ENCODE results near the gene TMEM181.
"Not testable (repeated sequence)": the region's sequence is repeated elsewhere in the genome, so short reads cannot be mapped to it uniquely, and the experiment has no call there.

The TMEM181 gene

GRCh38 chr6:158620963-158621693 lies 61.2 kb downstream of the TMEM181 start:
- in situ Hi-C loops (cut with MboI; ENCODE audit: low sequenced_read_pairs) = no loop called here

DNA sequence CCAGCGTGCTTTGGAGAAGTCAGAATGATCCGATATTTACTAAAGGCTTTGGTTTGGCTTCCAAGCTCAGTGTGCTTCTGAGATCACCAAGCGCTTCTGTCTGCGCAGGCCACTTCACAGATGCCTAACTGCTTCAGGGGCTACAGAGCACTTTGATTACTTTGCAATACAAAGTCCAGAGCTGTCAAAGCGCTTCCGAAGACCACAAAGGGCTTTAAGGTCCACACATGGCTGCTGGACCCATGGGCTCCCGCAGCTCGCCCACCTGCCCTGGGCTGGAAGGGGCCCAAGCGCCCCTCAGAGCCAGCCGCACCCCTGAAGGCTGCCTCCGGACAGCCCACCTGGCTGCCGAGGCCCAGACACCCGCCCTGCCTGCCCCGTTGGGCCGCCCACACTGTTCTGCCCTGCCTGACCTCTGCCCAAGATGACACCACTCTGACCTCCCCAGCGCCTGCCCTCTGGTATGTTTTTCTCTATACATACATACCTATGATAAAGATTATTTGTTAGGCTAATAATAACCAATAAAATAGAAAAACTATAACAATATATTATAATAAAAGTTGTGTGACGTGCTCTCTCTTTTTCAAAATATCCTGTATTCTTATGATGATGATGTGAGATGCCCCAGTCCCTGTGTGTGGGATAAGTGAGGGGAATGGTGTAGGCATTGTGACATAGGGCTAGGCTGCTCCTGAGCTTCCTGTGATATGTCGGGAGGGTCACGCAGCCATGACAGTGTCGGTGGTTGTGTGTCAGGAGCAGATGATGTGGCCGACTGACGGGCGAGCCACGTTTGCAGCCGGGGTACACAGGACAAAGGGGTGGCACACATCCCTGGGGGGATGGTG lies 62.0 kb downstream of the TMEM181 start:
- in situ Hi-C loops (cut with MboI; ENCODE audit: low sequenced_read_pairs) = no loop called here

GRCh38 chr6:158622545-158623190 lies 62.8 kb downstream of the TMEM181 start:
- in situ Hi-C loops (cut with MboI; ENCODE audit: low sequenced_read_pairs) = no loop called here

GRCh38 chr6:158624684-158625682 lies 65.1 kb downstream of the TMEM181 start:
- in situ Hi-C loops (cut with MboI; ENCODE audit: low sequenced_read_pairs) = no loop called here

GRCh38 chr6:158625881-158626305 lies 66.0 kb downstream of the TMEM181 start:
- in situ Hi-C loops (cut with MboI; ENCODE audit: low sequenced_read_pairs) = no loop called here

GRCh38 chr6:158626360-158627167 lies 66.7 kb downstream of the TMEM181 start:
- in situ Hi-C loops (cut with MboI; ENCODE audit: low sequenced_read_pairs) = no loop called here

DNA sequence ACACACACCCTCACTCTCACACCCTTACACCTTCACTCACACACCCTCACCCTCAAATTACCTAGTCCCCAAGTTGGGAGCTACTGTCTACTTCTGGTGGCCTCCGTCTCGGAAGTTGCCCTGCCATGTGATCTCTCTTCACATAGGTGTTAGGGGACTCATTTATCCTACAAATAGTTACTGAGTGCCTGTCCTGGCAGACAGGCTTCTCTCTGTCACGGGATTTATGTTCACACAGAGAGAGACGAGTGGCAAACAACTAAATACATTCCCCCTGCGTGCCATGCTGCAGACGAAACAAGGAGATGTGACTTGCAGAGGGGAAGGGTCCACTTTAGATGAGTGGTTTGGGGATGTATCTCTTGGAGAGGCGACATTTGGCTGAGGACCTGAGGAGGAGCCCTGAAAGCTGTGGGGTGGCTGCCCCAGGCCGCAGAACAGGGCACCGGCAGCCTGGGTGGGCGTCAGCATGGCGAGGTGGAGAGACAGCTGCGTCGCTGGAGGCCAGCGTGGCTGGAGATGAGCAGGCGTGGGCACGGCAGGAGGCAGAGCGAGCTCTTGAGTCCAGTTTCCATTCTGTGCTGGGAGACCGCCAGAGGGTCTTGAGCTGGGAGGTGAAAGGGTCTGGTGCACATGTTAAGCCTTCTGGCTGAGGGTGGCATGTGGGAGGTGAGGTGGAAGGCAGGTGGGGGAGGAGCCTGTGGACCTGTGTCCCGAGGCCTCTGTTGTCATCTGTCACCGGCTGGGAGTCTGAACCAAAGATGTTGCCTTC lies 67.5 kb downstream of the TMEM181 start:
- in situ Hi-C loops (cut with MboI; ENCODE audit: low sequenced_read_pairs) = no loop called here

GRCh38 chr6:158627940-158628211 lies 68.0 kb downstream of the TMEM181 start:
- in situ Hi-C loops (cut with MboI; ENCODE audit: low sequenced_read_pairs) = no loop called here

DNA sequence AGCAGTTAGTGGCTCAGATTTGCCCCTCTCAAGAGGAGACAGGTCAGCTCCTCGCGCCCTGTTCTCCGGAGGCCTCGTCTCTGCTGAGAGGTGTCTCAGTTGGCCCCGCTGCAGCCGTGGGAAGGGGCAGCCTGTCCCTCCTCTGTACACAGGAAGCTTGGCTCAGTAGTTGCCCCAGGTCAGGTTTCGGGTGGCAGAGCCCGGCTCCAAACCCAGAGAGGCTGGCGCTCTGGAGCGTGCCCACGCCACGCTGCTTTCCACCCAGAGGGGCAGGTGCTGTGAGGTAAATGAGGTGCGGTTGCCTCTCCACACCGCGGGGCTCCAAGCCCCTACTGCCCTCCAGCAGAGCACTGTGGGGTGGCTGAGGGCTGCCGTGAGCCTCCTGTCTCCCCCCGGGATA lies 68.7 kb downstream of the TMEM181 start:
- in situ Hi-C loops (cut with MboI; ENCODE audit: low sequenced_read_pairs) = no loop called here

DNA sequence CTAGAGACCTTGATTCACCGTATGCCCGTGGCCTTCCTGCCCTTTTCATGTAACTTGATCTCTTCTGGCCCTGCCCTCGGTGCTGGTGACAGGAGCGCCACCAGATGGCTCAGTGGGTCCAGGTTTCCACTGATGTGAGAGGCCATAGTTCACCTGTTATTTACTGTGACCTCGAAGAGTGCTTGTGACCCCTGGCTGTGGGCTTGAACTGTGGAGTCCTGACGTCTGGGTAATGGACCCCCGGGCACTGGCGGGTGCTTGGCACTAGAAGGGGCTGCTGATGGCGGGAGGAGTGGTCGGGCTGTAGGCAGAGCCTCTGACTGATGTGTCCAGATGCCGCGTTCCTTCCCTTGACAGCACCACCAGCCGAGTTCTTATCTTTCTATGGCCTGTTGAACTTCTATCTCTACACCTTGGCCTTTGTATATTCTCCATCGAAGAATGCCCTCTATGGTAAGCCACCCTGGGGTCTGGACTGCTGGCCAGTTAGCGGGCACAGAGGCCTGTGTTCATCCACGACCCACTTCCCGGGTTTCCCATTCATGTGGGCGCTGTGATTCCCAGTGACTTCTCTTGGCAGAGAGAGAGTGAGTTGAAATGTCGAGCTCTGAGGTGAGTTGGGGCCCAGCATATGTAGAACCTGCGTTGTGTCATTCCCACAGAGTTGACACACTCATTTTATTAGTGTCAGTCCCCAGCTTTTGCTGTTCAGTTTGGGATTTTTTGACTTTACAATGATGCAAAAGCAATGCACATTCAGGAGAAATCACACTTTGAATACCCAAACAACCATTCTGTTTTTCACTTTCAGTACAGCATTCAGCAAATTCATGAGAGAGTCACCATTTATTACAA lies 69.7 kb downstream of the TMEM181 start:
- in situ Hi-C loops (cut with MboI; ENCODE audit: low sequenced_read_pairs) = no loop called here

- in situ Hi-C loops (cut with MboI; ENCODE audit: low sequenced_read_pairs) = no loop called here
Measured at GRCh38 chr6:158630938-158631616, 71.2 kb downstream of the TMEM181 start.

DNA sequence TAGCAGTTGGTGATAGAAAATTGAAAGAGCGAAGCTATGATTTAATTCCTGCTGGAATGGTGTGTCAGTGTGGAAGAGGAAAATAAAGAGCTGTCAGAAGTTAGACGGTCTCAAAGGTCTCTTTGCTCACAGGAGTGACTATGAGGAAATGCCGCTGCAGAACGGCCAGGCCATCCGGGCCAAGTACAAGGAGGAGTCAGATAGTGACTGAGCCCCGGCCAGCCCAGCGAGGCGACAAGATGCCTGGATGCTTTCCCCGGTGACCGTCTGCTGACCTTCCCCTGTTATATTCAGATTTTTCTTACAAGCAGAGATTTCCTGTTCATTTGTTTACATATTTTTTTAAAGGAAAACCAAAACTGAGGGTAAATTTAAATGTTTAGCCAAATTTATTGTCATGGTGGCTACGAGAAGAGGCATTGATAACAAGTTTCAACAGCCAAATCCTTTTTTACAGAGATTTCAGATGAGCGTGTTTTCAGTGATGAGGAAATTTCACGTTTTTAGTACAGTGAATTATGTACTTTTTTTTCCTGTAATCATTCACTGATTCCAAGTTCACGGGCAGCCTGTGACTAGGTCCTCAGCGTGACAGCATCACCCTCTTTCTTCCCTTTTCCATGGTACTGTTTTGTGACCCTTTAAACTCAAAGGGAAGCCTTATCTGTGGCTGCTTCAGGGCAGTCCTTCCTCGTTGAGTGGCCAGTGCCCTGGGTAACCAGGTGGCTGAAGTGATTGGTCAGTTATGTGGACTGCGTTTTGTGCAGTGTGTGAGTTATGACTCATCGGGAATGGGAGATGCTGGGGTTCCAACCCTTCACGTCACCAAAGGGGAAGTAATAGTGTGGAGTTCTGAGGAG lies 72.0 kb downstream of the TMEM181 start:
- in situ Hi-C loops (cut with MboI; ENCODE audit: low sequenced_read_pairs) = no loop called here

GRCh38 chr6:158632538-158633119 lies 72.7 kb downstream of the TMEM181 start:
- in situ Hi-C loops (cut with MboI; ENCODE audit: low sequenced_read_pairs) = not testable (repeated sequence)

DNA sequence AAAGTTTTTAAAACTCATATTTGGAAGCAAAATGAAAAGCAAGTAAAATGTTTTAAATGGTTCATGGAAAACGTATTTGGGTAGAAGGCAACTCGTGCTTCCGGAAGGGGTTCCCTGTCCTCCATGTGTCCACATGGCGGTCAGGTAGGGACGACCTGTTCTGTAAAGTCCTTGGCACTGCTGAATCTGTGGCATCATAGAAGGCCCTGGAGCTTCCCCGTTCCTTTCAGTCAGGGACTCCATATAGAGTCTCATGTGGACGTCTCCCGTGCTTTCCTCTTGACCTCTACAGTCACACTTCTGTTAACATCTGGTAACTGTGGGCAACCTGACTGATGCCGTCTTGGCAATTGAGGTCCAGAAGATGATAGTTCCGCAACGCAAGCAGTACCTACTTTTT lies 73.2 kb downstream of the TMEM181 start:
- in situ Hi-C loops (cut with MboI; ENCODE audit: low sequenced_read_pairs) = no loop called here

DNA sequence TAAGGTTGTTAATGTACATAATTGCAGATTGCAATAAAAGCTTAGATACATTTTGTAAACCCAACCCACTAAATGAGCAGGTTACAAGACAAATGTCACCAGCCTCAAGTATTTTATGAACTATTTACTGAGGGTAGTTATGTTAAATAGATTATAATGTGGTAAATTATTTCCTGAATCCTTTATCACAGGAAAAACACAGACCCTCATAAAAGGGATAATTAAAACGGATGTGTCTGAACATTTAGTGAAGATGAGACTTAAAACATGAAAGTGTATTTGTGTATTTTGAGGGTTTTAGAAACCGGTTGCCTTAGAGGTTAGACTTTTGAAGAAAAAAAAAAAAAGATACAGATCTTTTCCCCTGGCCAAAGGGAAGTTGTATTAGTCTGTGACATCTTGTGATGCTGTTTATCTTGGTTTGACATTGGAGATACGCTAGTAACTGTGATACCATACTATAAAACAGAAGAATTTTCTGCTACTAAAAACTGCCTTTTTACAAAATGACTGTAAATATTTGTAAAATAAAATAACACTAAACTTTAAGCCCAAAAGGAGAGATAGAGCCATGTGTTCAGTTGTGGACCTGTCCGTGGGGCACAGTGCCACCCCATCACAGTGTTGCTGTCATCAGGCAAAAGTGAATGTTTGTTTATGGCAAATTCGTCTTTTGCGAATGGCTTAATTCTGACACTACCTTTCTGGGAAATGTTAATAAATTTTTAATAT lies 75.0 kb downstream of the TMEM181 start:
- in situ Hi-C loops (cut with MboI; ENCODE audit: low sequenced_read_pairs) = no loop called here

Data from HL-60/S4 (cell line).